SIG-M5 treated with dmso at 0.1 percent for 504 hours (cell line): ENCODE data around the gene CNN1.
"Not testable (repeated sequence)": the region's sequence is repeated elsewhere in the genome, so short reads cannot be mapped to it uniquely, and the experiment has no call there.

Experiments used
- DNase-seq: peaks from one replicate; lab custom pipeline; 2025; ENCODE audit not compliant: unreplicated experiment; lab: John Stamatoyannopoulos, UW

CNN1 gene

DNA sequence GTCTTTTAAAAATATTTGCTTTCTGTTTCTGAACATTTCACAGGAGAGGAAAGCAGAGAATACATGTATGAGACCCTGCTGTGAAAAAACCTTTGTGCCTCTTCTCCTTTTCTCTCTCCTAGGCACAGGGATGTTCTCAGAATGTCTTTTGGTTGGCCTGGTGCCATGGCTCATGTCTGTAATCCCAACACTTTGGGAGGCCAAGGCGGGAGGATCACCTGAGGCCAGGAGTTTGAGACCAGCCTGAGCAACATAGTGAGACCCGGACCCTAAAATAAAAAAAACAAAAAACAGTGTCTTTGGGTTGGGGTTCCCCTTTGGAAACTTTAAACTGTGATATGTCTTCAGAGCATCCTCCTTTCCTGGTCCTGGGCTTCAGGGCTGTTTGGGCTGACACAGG is 60.1 kb downstream of the CNN1 start:
- no peak for DNase-seq

DNA sequence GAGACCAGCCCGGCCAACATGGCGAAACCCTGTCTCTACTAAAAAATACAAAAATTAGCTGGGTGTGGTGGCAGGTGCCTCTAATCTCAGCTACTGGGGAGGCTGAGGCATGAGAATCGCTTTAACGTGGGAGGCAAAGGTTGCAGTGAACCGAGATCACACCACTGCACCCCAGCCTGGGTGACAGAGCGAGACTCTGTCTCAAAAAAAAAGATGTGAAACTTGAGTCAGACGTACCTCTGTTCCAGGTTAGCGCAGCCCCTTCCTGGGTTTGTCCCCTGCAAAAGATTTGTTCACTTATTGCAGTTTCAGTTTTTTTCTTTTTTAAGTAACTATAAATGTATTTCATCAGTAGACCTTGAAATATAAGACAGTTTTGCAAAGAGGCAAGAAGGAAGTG is 61.1 kb downstream of the CNN1 start:
- DNase-seq: not testable (repeated sequence)
